NCI-H1092 treated with DMSO at 0.1 percent for 48 hours (cell line): ENCODE measurements around the gene B3GALT6.
A peak's percentile ranks its signal among the peaks of the same experiment; 100 is the strongest.

Experiments used
- DNase-seq: peaks from one replicate; lab custom pipeline; 2025; lab: John Stamatoyannopoulos, UW

B3GALT6 gene

DNA sequence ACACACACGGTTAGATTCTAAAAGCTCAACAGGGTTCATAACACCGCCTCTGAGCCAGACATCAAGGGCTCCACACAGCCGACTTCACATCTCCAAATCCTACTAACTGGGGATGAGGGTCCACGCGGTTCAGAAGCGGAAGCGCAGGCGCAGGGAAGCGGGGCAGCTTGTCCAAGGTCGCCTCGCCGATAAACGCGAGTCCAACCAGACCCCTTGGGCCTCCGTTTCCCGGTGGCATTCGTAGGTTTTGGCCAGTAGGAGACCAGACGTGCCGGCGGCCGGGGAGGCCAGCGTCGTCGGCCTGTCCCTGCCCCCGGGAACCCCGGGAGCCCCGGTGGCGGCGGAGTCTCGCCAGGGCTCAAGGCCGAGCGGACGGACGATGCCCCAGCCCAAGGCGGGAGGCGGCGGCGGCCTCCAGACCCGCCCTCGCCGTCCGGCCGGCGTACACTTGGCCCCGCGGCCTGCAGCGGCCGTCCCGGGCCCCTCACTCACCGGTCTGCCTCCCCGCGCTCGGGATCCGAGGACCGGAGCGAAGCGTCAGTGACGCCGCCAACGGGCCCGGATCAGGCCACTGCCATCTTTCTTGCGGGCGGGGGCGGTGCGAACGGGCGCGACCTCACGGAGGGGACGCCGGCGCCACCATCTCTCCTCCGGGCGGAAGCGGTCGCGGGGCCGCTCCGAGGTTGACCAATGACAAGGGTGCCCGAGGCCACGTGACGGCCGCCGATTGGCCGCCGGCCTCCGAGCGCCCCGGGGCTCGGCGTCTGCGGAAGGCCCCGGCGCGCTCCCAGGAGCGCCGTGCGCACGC lies 433 bp upstream of the B3GALT6 start, which contains the start of gene SDF4:
Gene SDF4 (minus strand): TSS at position 602 of the 808 bp plus-strand sequence. CDS start 3,229 bp downstream, outside the sequence.
- peak; percentile 89 for DNase-seq

DNA sequence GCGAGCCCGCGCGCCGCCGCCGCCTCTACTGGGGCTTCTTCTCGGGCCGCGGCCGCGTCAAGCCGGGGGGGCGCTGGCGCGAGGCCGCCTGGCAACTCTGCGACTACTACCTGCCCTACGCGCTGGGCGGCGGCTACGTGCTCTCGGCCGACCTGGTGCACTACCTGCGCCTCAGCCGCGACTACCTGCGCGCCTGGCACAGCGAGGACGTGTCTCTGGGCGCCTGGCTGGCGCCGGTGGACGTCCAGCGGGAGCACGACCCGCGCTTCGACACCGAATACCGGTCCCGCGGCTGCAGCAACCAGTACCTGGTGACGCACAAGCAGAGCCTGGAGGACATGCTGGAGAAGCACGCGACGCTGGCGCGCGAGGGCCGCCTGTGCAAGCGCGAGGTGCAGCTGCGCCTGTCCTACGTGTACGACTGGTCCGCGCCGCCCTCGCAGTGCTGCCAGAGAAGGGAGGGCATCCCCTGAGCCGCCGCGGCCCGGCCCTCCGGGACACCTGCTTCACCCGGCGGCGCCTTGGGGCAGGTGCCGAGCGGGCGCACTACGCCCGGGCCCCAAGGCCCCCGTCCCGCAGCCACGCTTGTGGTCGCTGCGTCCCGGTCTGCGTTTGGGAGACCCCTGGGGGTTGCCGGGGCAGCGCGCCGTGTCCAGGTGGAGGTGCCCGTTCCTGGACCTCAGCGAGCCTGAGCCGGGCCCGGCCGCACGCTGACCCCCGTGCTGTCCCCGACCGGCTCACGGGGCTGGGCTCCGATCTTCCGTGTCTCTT lies 944 bp downstream of the B3GALT6 start:
- no peak for DNase-seq

DNA sequence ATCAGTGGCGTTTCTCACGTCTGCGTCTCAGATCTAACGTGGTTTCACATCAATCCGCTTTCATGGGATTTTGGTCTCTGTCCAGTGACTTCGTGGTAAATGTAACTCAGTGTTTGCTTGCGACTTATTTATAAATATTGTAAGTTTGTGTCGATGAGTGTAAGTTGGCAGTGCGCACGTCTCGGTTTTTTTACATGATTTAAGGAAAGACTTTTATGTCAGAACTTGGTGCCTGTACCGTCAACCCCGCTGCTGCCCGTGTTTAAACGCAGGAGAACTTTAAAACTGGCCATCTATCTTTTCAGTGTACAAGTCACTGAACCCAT lies 1.5 kb downstream of the B3GALT6 start:
- DNase-seq, result no peak

DNA sequence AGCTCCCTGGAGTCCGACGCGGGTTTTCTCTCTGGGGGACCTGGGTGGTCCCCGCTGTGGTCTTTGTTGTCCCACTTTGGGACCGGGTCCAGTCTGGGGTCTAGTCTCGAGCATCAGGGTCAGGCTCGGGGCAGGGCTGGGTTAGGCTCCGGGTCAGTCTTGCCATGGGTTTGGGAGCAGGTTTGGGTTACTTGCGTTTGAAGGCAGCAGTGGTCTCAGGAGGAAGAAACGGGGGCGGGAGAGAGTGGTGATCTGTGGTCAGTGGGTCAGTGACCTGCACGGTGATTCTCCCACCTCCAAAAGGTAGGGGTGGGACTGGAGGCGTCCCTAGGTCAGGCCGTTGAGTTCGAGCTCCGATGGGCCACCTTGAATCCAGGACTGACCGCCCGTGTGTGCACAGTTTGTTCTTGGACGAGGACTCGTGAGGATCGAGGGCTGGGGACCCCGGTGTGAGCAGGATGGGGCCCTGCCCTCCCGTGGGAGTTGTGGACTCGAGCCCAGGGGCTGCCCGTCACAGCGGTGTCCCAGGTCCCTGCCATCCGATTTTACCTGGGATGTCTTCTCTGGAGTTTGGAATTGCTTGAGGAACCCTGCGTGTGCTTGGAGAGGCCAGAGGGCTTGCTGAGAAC lies 2.3 kb downstream of the B3GALT6 start:
- no peak for DNase-seq

DNA sequence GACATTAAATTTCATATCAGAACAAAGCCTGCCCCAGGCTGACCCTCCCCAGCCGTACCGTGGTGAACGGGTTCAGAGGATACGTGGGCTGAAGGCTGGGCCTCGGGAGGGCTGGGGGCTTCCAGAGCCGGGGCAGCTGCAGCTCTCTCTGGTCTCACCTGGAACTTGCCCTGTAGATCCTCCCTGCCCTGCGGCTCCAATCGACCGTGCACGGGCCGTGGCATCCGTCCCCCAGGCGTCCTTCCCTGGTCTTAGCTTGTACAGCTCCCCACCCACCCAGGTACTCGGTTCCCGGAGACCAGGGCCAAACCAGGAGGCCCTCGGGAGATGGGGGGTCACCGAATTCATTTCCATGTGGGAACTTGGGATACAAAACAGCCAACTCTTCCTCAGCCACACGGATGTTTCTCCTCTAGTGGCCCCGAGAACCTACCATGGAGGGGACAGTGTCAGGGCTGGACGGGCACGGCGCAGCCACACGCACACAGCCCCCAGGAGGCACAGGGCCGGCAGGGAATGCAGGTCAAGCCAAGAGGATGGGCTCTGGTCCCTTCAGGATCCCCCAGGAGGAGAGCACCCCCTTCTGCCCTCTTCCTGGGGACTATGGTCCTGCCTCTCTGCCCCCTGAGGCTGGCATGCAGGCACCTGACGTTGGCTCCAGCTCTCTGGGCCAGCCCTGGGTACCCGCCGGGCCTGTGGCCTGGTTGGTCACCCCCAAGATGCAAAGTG lies 3.1 kb downstream of the B3GALT6 start:
- DNase-seq, result no peak

DNA sequence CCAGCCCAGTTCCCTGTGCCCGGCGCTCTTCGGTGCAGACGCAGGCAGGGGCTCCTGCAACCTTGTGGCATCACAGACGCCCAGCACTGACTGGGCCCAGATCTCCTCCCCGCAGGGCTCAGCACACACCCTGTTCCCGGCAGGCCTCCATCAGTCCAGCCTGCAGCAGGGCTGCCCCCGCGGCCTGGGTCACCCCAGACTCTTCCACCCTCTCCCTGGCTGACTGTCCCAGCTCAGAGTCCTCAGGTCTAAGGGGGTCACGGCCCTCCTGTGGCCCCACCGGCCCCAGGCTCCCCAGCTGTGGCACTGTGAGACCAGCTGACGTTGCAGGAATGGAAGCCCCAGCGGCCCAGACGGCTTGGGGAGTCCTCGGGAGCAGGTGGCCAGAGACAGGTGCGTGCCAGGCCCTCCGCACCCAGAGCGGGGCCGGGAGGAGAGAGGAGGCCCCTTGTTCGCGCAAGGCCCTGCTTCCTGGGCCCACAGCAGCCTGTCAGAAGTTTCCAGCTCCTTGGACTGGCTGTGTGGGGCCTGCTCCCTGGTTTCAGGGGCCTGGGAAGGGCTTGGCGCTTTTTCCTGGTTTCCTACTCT lies 4.2 kb downstream of the B3GALT6 start:
- no peak for DNase-seq

DNA sequence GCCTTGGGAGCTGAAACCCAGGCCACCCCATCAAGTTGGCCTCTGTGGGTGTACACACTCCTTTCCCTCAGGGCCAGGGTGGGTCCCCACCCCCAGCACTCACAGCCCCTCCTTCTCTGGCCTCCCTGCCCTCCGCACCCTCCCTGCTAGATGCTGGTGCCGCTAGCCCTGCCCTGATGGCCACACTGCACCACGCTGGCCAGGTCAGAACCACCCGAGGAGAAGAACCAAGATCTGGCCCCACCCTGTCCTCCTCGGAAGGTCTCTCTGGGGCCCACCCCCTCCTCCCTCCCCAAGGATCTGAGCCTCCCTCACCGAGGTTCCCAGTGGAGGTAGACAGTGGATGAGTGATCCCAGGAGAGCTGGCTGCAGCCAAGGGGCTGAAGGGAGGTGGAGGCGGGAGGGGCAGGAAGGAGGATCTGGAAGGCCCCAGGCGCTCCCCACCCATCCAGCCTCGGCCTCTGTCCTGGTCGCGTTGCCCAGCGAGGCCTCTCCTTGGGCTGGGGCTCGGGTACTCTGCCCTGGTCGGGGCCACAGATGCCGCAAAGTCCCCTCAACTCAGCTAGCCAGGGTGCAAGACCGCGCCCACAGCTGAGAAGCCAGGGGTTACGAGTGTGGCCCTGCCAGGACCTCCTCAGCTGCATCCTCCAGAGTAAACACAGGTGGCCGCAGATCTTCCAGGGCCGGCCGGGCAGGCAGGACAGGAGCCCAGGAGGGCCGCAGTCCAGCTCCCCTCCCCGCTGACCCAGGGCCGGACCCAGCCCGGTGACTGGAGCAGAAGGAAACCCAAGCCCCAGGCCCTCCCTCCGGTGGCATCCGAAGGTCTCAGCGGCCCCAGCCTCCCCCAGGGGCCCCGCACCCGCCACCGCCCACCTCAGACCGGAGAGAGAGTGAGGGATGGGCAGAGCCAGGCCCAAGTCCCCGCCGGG lies 5.2 kb downstream of the B3GALT6 start:
- no peak for DNase-seq

DNA sequence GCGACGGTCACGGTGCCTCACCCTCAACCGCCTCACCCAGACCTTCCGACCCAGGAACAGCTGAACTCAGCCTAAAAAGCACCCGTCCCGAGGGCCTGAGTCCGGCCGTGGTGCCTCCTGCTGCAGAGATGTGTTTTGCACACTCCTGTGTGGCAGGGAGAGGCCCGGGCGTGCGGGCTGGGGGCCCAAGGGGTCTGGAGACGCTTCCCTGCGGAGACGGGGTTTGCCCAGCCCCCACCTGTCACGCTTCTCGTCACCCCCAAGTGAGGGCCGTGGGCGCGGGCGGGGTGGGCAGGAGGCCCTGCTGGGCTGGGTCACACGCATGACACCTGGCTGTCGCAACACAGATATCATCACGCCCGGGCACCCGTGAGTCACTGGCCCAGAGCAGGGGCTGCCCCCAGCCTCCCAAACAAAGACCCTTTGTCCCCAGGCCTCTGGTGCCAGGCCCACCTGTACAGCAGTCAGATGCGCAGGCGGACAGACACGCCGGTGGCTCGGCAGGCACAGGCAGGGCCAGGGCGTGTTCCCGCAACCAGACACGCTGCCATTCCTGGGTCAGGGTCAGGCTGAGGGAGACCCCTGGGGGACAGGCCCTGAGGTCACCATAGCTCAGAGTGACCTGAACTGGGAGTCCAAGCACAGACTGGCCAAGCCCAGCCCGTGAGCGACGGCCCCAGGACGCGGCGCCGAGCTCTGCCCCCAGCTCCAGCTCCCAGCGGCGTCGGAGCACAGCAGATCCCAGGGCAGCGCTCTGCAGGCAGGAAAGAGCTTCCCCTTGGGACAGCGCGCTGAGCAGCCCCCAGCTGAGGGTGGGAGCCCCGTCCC lies 6.1 kb downstream of the B3GALT6 start:
- DNase-seq, result no peak

DNA sequence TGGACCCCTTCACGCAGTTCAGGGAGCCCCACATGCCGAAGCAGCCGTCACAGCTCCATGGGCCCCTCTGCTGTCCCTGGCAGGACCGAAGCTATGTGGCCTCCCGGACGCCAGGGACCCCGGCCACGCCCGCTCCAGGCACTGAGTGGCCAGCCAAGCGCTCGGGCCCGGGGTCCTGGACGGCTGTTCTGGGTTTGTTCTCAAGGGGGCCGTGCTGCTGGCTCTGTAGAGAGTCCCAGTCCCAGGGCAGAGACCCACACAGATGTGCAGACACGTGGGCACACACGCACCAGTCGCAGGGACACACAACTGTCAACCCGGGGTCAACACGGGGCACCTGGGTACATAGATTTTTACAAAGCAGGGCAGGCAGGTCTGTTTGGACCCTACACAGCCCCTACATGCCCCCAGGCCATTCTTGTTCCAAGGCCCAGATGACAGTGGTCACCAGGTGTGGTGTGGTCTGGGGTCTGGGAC lies 6.7 kb downstream of the B3GALT6 start:
- DNase-seq, result no peak

DNA sequence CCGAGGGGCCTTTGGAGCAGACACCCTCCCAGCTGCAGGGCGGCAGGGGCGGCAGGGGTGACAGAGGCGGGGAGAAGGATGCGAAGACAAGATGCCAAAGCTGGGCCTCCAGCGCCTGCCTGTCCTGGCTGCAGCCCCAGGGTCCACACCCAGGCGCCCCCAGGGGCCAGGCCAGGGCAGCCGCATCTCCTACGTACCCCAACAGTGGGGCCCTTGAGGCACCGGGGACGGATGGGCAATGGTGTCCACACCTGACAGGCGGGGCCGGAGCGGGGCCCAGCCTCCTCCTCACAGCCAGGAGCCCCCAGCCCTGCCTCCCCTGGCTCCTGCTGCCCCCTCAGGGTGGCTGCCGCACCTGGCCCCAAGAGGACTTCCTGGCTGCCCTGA lies 7.2 kb downstream of the B3GALT6 start:
- DNase-seq, result no peak

DNA sequence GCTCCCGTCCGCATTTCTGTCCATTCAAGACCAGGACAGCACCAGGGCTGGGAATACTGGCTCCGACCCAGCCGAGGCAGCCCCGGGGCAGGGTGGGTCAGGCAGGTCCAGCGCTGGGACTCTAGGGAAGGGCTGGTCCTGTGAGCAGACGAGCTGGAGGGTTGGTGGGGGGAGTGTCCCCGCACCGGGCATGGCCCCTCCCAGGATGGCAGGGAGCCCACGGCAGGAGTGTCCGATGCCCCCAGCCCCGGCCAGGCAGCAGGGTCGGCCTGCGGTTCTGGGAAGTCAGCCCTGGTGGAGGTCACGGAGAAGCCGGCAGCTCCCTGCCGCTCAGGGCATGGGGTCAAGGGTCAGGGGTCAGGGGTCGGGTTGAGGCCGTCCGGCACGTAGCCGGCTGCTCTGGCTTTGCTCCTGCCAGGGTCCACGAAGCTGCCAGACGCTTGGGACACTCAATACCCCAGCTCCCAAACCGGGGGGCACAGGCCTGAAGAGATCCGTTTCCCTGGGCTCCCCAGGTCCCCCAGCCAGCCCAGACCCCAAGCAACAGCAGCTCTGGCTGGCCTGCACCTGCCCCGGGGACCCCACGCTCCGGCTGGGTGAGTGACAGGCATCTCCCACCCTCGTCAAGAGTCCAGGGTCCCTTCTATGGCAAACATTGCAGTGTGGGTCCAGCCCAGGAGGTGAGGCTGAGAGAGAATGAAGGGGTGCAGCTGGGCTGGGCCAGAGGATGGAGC lies 7.7 kb downstream of the B3GALT6 start:
- no peak for DNase-seq

DNA sequence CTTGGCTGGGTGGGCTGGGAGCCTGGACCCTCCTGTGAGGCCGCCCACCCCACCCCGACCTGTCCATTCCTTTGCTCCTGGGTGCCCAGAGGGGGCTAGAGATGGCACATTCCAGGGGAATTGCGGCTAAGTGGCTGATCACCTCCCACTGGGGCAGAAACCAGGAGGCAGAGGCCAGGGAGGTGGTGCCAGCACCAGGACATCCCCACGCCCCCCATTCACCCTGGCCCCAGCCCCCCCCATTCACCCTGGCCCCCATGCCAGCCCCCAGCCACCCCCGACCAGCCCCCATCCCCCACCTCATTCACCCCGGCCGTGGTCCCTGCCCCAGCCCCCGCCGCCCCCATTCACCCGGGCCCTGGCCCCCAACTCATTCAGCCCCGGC lies 8.3 kb downstream of the B3GALT6 start:
- DNase-seq, result no peak

DNA sequence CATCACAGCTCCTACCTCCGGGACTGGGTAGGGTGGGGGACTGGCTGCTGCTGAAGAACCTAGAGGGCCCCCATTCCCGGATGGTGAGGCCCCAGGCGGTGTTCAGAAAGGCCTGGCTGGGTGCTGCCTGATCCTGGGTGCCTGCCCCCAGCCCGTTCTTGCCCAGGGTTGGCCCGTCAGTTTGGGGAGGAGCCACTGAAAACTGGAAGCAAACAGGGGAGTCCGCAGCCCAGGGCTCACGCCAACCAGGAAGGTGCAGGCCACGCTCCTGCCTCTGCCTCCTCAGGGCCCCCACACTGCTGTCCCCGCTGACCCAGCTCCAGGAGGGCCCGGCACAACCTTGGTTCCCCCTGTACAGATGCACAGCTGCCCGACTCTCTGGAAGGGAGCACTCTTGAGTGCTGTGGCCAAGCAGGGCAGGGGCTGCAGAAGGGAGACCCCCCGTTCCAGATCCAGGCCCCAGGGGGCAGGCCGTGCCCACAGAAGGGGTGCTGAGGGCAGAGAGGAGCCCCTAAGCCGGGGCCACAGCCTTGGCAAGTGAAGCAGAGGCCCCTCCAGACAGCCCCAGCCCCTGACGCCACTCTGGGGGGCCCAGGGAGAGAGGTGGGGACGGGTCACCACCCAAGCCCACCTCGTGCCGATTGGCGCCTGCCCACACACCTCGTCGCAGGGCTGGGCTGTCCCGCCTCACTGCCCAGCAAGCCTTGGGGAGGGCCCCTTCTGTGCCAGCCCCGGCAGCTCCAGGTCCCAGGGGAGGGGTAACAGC lies 9.0 kb downstream of the B3GALT6 start:
- DNase-seq, result no peak

DNA sequence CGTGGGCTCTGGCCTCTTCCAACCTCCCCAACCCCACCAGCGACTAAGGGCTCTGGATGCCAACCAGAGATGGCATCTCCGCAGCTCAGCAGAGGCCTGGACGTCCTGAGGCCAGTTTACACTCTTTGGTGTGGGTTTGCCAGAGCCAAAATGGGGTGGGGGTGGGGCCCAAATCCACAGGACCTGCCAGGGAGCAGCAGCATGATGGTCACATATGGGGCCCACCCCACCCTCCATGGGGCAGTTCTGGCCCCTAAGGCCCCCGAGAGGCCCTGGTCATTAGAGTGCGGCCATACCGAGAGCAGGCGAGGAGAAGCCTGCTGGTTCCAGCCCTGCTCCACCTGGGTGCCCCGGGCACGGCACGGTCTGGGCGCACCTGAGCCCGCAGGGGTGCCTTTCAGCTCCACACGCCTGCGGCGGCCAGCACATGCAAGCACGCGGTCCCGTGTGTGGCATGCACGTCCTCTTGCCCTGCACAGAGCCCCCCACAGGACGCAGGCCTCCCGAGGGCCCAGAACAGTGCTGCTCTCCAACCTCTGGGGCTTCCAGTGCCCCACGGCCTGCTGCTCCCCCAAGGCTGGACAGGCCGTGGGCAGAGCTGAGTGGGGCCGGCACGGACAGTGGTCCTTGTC lies 9.7 kb downstream of the B3GALT6 start:
- DNase-seq, result no peak

DNA sequence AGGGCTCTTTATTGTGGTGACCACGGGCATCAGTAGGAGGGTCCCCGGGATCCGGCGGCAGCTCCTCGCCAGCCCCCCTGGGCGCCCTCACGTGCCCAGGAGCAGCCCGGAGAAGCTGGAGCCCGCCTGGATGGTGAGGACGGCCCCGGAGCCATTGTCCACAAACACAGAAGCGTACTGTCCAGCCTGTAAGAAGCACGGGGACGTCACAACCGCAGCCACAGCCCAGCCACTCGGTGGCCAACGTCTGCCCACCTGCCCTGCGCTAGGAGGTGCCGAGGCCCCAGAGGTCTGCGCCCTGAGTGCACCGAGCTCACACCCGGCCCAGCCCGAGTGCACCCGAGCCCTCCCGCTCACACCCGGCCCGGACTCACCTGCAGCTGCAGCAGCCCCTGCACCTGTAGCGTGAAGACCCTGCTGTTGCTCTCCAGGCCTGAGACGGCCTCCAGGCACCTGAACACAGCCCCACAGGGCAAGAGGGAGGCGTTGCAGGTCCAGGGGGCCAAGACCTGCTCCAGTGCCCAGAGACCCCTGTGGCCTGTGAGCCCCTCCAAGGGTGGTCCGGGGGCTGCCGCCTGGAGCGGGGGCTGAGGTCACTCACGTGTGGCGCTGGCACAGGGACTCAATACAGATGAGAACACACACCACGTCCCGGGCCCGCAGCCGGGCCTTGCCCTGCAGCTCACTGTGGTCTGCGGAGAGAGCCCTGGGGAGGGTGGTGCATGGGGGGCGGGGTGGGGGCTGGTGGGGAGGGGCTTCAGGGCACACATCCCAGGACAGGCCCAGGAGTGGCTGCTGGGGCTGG lies 10.6 kb downstream of the B3GALT6 start:
- DNase-seq, result no peak

DNA sequence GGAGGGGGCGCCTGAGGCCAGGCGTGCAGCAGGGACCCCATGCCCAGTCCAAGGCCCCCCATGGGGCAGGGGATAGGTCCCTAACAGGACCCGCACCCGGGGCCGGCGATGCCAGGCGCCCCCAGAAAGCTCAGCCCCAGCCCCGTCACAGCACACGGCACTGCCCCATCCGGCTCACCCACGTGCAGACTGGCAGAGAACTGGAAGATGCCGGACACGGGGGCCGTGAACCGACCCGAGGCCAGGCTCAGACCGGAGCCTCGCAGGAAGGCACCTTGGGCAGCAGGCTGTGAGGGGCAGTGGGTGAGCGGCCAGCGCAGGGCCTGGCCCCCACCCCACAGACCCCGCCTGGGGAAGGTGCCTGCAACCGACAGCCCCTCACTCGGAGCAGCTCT lies 11.2 kb downstream of the B3GALT6 start:
- DNase-seq, result no peak

DNA sequence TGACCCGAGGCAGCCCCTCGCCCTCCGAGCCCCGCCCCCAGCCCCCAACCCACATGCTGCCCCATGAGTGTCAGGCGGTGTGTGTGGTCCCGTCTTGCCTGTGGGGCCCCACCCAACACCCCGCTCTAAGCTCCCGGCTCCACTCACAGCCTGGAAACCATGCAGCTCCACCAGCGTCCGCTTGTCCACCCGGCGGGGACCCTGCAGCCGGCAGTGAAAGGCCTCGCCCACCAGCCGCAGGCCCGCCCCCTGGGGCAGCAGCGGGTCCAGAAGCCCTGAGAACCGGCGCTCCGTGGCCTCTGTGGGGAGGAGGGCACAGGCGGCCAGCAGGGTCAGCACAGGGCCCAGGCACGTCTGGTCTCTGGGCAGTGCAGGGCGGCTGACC lies 11.8 kb downstream of the B3GALT6 start:
- no peak for DNase-seq
